Measurements from ENCODE around the gene CFLAR.
"Not testable (repeated sequence)": the region's sequence is repeated elsewhere in the genome, so short reads cannot be mapped to it uniquely, and the experiment has no call there.

- not testable (repeated sequence) for TF ChIP-seq CTCF, POLR2A (IDR thresholded peaks at IDR 0.05)
Observed at GRCh38 chr2:201138986-201139781, 23.2 kb downstream of the CFLAR start.

Measured in esophagus squamous epithelium (tissue), 4 donors.